WTC11 (cell line): ENCODE measurements around the gene MSLN. TPM values are rescaled to one million over a fixed set of nuclear protein-coding genes. Genes with fewer than 3 reads are reported as not detected.

ENCODE experiments used
- ATAC-seq: fragments of 200-7000 bp; cut with Tn5 transposase; 2 replicates; pipeline ENCODE4 v1.10.0; 2021; ENCODE audit warnings: mild to moderate bottlenecking, moderate library complexity
- CTCF ChIA-PET: fragments of 300-600 bp; sonication (Branson Sonifier 250); formaldehyde crosslinking; loops from one replicate; lab custom pipeline; 2021; ENCODE audit warnings: antibody characterized with exemption; lab: Charles Lee
- POLR2A ChIA-PET: fragments of 350-600 bp; sonication (Branson Sonifier 250); formaldehyde crosslinking; loops from one replicate; lab custom pipeline; 2021; ENCODE audit warnings: antibody characterized with exemption; lab: Charles Lee
- DNase-seq: peaks from one replicate; pipeline ENCODE4 v3.0.0; 2021; ENCODE audit warnings: low spot score
- H3K27ac Mint-ChIP-seq: 2 replicates; pipeline ENCODE4 v1.8.0; 2021; ENCODE audit warnings: mixed read lengths
- H3K27me3 Mint-ChIP-seq: 2 replicates; pipeline ENCODE4 v1.8.0; 2021; ENCODE audit warnings: low read depth, mild to moderate bottlenecking, moderate library complexity, mixed read lengths
- H3K36me3 Mint-ChIP-seq: 2 replicates; pipeline ENCODE4 v1.8.0; 2021; ENCODE audit warnings: mixed read lengths
- H3K4me1 Mint-ChIP-seq: 2 replicates; pipeline ENCODE4 v1.8.0; 2022; ENCODE audit warnings: mixed read lengths
- H3K4me3 Mint-ChIP-seq: 2 replicates; pipeline ENCODE4 v1.8.0; 2021; ENCODE audit warnings: mild to moderate bottlenecking, moderate library complexity, mixed read lengths
- H3K9me3 Mint-ChIP-seq: 2 replicates; pipeline ENCODE4 v1.8.0; 2021; ENCODE audit warnings: mixed read lengths
- ELF4 ChIP-seq: sonication (generic); formaldehyde crosslinking; IDR thresholded peaks from 2 replicates; pipeline ENCODE4 v1.8.1; 2022; ENCODE audit warnings: low read depth, mild to moderate bottlenecking, moderate library complexity, missing genetic modification reagents
- ESRRA ChIP-seq: sonication (generic); formaldehyde crosslinking; IDR thresholded peaks from 2 replicates; pipeline ENCODE4 v1.8.1; 2022; ENCODE audit warnings: mild to moderate bottlenecking, missing genetic modification reagents, borderline replicate concordance
- GRHL2 ChIP-seq: fragments of 250-450 bp; sonication (Bioruptor Pico); IDR thresholded peaks from 2 replicates; pipeline ENCODE4 v1.8.0; 2022; ENCODE audit warnings: mild to moderate bottlenecking, moderate library complexity; ENCODE audit not compliant: insufficient replicate concordance, severe bottlenecking
- GTF2I ChIP-seq: fragments of 250-450 bp; sonication (Bioruptor Pico); conservative IDR thresholded peaks from 2 replicates; pipeline ENCODE4 v1.4.0; 2021; ENCODE audit warnings: mild to moderate bottlenecking
- JAZF1 ChIP-seq: fragments of 250-450 bp; sonication (Bioruptor Pico); IDR thresholded peaks from 2 replicates; pipeline ENCODE4 v1.9.0; 2021; ENCODE audit warnings: moderate library complexity, mild to moderate bottlenecking, inconsistent platforms
- MYBL2 ChIP-seq: sonication (generic); formaldehyde crosslinking; IDR thresholded peaks from 2 replicates; pipeline ENCODE4 v1.8.1; 2023; ENCODE audit warnings: mild to moderate bottlenecking, moderate library complexity, missing genetic modification reagents
- NFE2L1 ChIP-seq: sonication (generic); formaldehyde crosslinking; IDR thresholded peaks from 2 replicates; pipeline ENCODE4 v1.8.1; 2023; ENCODE audit warnings: missing genetic modification reagents
- NFYB ChIP-seq: sonication (generic); formaldehyde crosslinking; conservative IDR thresholded peaks from 2 replicates; pipeline ENCODE4 v1.8.0; 2022; ENCODE audit warnings: low read depth, missing genetic modification reagents
- NR3C1 ChIP-seq: sonication (generic); formaldehyde crosslinking; conservative IDR thresholded peaks from 2 replicates; pipeline ENCODE4 v1.8.1; 2023; ENCODE audit warnings: low read depth, mild to moderate bottlenecking, missing genetic modification reagents
- RORB ChIP-seq: fragments of 250-450 bp; sonication (Bioruptor Pico); IDR thresholded peaks from 2 replicates; pipeline ENCODE4 v1.9.0; 2021; ENCODE audit warnings: mild to moderate bottlenecking
- TCF7 ChIP-seq: sonication (generic); formaldehyde crosslinking; IDR thresholded peaks from 2 replicates; pipeline ENCODE4 v1.8.0; 2022; ENCODE audit warnings: mild to moderate bottlenecking, low read depth, missing genetic modification reagents, moderate library complexity
- TEAD4 ChIP-seq: sonication (generic); formaldehyde crosslinking; IDR thresholded peaks from 2 replicates; pipeline ENCODE4 v1.8.0; 2022; ENCODE audit warnings: mild to moderate bottlenecking, missing genetic modification reagents
- ZBTB21 ChIP-seq: sonication (generic); formaldehyde crosslinking; IDR thresholded peaks from 2 replicates; pipeline ENCODE4 v1.8.1; 2023; ENCODE audit warnings: mild to moderate bottlenecking, missing genetic modification reagents, borderline replicate concordance
- ZNF121 ChIP-seq: sonication (generic); formaldehyde crosslinking; IDR thresholded peaks from 2 replicates; pipeline ENCODE4 v1.8.0; 2023; ENCODE audit warnings: missing genetic modification reagents
- total RNA-seq: library from RNA; stranded (reverse); gene quantifications from 3 replicates; pipeline ENCODE4 v1.2.3, GENCODE V29; 2021
- TF ChIP-seq, protein P1 (sequence below): sonication (generic); formaldehyde crosslinking; IDR thresholded peaks from 2 replicates; pipeline ENCODE4 v1.8.1; 2022; ENCODE audit warnings: missing genetic modification reagents, borderline replicate concordance
- TF ChIP-seq, protein P2 (sequence below): sonication (generic); formaldehyde crosslinking; conservative IDR thresholded peaks from 2 replicates; pipeline ENCODE4 v1.8.1; 2022; ENCODE audit warnings: mild to moderate bottlenecking, missing genetic modification reagents
- TF ChIP-seq, protein P3 (sequence below): fragments of 250-450 bp; sonication (Bioruptor Pico); IDR thresholded peaks from 2 replicates; pipeline ENCODE4 v2.1.2; 2022; ENCODE audit warnings: mild to moderate bottlenecking, moderate library complexity
- TF ChIP-seq, protein P4 (sequence below): sonication (generic); formaldehyde crosslinking; IDR thresholded peaks from 2 replicates; pipeline ENCODE4 v1.8.1; 2023; ENCODE audit warnings: mild to moderate bottlenecking, missing genetic modification reagents, borderline replicate concordance
- TF ChIP-seq, protein P5 (sequence below): sonication (generic); formaldehyde crosslinking; IDR thresholded peaks from 2 replicates; pipeline ENCODE4 v1.8.1; 2023; ENCODE audit warnings: mild to moderate bottlenecking, missing genetic modification reagents
- TF ChIP-seq, protein P6 (sequence below): sonication (generic); formaldehyde crosslinking; IDR thresholded peaks from 2 replicates; pipeline ENCODE4 v1.8.0; 2022; ENCODE audit warnings: mild to moderate bottlenecking, missing genetic modification reagents

MSLN gene
- total RNA-seq, 1 experiment from 2014 or later, result 0.20 TPM

DNA sequence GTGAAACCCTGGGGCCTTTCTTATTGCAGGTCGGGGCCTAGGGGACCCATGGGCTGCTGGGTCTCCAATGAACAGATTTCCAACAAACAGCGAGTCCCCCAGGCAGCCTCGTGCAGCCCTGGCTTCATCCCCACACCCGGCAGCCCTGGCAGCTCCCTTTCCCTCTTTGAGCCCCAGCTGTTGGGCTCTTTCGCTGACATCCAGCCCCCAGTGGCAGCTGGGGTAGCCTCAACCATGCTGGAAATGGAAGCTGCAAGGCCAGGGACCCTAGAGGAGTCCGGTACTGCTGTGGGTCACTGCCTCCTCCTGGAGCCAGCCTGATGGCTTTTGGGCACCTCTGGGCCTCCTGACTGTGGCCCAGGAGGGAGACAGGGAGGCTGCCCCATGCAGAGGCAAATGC is 21.7 kb downstream of the MSLN start (continued):
- TF ChIP-seq, protein P1, sequence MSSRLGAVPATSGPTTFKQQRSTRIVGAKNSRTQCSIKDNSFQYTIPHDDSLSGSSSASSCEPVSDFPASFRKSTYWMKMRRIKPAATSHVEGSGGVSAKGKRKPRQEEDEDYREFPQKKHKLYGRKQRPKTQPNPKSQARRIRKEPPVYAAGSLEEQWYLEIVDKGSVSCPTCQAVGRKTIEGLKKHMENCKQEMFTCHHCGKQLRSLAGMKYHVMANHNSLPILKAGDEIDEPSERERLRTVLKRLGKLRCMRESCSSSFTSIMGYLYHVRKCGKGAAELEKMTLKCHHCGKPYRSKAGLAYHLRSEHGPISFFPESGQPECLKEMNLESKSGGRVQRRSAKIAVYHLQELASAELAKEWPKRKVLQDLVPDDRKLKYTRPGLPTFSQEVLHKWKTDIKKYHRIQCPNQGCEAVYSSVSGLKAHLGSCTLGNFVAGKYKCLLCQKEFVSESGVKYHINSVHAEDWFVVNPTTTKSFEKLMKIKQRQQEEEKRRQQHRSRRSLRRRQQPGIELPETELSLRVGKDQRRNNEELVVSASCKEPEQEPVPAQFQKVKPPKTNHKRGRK (CRISPR knock-in tag), result no peak
- TF ChIP-seq ESRRA (CRISPR knock-in tag) (no peak), ZBTB21 (CRISPR knock-in tag) (no peak)

DNA sequence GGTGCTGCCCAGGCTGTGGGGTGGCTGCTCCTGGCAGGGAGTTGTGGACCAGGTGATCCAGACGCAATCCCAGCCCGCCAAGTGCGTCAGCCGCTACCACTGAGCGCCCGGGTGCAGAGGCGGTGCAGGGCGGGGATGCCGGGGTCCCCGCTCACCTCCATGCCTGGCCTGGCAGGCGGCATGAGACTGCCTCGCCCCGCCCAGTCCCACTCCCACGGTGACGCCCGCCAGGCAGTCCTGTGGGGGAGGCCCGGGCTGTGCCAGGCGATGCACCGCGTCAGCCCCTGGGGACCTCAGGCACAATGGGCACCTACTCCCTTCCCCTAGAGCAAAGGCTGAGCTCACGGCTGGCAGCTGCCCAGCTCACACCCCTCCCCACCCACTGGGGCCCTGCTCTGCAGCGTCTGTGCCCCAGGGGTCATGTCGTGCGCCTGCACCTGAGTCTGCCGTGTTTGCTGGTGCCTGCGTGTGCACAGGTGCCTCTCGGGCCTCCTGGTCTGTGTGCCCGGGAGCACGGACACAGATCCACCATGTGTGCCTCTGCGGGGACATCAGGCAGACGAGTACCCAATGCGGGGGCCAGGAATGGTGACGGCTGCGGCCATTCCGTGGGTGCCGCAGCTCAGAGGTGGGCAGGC is 22.4 kb downstream of the MSLN start:
- POLR2A ChIA-PET, result no interaction called here
- H3K4me3 Mint-ChIP-seq, result no peak overlapping the region
- H3K4me1 Mint-ChIP-seq, result no peaks in the 10 kb centered on the region
- TF ChIP-seq, protein P2, sequence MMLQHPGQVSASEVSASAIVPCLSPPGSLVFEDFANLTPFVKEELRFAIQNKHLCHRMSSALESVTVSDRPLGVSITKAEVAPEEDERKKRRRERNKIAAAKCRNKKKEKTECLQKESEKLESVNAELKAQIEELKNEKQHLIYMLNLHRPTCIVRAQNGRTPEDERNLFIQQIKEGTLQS (CRISPR knock-in tag), result 0 out of 2 replicates have a peak, but pooled peaks have one; percentile 37
- TF ChIP-seq TEAD4 (CRISPR knock-in tag), result no peak
- TF ChIP-seq ZNF121 (CRISPR knock-in tag), result no peak
- no peak for TF ChIP-seq NR3C1 (CRISPR knock-in tag)
- no peak for TF ChIP-seq NFE2L1 (CRISPR knock-in tag)
- TF ChIP-seq TCF7 (CRISPR knock-in tag), result no peak
- H3K27ac Mint-ChIP-seq, result no peak overlapping the region
- H3K9me3 Mint-ChIP-seq, result no peaks in the 10 kb centered on the region
- H3K36me3 Mint-ChIP-seq, result no peaks in the 10 kb centered on the region
- CTCF ChIA-PET, result interaction anchor here (0.6 to 3.0 kb wide), 9 partner anchors 18 to 1209 kb away, joined by 3 to 18 read pairs (median 4); partner anchors contain the start of genes CIAO3 and GNG13
- no peak for DNase-seq
- no peaks in the 10 kb centered on the region for H3K27me3 Mint-ChIP-seq
- ATAC-seq, result no peak

DNA sequence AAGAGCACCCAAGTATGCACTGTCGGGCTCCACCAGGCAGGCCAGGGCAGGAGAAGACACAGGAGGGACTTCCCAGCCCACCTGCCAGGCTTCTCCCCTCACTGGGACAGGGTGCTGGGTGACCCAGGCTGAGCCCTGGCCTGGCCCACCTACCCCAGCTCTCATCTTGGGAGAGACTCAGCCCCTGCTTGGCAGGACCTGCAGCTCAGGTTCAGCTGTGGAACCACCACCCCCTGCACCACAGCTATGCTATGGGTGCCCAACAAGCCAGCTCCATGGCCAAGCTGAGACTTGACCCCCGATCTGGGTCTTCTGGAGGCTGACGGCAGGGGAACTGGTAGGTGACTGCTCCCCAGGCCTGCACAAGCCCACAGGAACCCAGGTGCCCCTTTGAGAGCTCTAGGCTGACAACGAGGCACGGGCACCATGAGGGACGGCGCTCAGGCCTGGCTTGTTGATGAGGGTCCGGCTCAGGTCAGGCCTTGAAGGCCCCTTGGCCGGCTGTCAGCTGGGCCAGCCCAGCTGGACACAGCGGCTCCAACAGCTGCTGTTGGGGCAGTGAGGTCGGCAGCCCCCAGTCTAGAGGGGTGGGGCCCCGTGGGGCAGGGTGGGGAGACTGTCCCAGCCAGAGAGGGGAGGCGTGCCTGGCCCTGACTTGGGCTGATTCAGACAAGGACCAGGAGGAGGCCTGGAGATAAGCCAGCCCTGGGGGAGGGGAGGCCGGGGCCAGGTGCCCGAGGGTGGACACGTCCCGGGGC is 23.0 kb downstream of the MSLN start:
- ATAC-seq (no peak), DNase-seq (no peak)
- Mint-ChIP-seq H3K4me3 (no peak overlapping the region), H3K36me3 (no peaks in the 10 kb centered on the region), H3K27ac (no peak overlapping the region), H3K27me3 (no peaks in the 10 kb centered on the region), H3K9me3 (no peaks in the 10 kb centered on the region), H3K4me1 (no peaks in the 10 kb centered on the region)
- POLR2A ChIA-PET, result no interaction called here
- TF ChIP-seq NR3C1 (CRISPR knock-in tag), result no peak
- TF ChIP-seq, protein P3, sequence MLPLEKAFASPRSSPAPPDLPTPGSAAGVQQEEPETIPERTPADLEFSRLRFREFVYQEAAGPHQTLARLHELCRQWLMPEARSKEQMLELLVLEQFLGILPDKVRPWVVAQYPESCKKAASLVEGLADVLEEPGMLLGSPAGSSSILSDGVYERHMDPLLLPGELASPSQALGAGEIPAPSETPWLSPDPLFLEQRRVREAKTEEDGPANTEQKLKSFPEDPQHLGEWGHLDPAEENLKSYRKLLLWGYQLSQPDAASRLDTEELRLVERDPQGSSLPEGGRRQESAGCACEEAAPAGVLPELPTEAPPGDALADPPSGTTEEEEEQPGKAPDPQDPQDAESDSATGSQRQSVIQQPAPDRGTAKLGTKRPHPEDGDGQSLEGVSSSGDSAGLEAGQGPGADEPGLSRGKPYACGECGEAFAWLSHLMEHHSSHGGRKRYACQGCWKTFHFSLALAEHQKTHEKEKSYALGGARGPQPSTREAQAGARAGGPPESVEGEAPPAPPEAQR (CRISPR knock-in tag), result no peak
- TF ChIP-seq NFE2L1 (CRISPR knock-in tag), result no peak
- TF ChIP-seq, protein P4, sequence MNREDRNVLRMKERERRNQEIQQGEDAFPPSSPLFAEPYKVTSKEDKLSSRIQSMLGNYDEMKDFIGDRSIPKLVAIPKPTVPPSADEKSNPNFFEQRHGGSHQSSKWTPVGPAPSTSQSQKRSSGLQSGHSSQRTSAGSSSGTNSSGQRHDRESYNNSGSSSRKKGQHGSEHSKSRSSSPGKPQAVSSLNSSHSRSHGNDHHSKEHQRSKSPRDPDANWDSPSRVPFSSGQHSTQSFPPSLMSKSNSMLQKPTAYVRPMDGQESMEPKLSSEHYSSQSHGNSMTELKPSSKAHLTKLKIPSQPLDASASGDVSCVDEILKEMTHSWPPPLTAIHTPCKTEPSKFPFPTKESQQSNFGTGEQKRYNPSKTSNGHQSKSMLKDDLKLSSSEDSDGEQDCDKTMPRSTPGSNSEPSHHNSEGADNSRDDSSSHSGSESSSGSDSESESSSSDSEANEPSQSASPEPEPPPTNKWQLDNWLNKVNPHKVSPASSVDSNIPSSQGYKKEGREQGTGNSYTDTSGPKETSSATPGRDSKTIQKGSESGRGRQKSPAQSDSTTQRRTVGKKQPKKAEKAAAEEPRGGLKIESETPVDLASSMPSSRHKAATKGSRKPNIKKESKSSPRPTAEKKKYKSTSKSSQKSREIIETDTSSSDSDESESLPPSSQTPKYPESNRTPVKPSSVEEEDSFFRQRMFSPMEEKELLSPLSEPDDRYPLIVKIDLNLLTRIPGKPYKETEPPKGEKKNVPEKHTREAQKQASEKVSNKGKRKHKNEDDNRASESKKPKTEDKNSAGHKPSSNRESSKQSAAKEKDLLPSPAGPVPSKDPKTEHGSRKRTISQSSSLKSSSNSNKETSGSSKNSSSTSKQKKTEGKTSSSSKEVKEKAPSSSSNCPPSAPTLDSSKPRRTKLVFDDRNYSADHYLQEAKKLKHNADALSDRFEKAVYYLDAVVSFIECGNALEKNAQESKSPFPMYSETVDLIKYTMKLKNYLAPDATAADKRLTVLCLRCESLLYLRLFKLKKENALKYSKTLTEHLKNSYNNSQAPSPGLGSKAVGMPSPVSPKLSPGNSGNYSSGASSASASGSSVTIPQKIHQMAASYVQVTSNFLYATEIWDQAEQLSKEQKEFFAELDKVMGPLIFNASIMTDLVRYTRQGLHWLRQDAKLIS (CRISPR knock-in tag), result no peak
- no peak for TF ChIP-seq ELF4 (CRISPR knock-in tag)
- TF ChIP-seq RORB (CRISPR knock-in tag), result no peak
- TF ChIP-seq, protein P5, sequence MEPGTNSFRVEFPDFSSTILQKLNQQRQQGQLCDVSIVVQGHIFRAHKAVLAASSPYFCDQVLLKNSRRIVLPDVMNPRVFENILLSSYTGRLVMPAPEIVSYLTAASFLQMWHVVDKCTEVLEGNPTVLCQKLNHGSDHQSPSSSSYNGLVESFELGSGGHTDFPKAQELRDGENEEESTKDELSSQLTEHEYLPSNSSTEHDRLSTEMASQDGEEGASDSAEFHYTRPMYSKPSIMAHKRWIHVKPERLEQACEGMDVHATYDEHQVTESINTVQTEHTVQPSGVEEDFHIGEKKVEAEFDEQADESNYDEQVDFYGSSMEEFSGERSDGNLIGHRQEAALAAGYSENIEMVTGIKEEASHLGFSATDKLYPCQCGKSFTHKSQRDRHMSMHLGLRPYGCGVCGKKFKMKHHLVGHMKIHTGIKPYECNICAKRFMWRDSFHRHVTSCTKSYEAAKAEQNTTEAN (CRISPR knock-in tag), result no peak
- TF ChIP-seq MYBL2 (CRISPR knock-in tag), result no peak
- TF ChIP-seq, protein P6, sequence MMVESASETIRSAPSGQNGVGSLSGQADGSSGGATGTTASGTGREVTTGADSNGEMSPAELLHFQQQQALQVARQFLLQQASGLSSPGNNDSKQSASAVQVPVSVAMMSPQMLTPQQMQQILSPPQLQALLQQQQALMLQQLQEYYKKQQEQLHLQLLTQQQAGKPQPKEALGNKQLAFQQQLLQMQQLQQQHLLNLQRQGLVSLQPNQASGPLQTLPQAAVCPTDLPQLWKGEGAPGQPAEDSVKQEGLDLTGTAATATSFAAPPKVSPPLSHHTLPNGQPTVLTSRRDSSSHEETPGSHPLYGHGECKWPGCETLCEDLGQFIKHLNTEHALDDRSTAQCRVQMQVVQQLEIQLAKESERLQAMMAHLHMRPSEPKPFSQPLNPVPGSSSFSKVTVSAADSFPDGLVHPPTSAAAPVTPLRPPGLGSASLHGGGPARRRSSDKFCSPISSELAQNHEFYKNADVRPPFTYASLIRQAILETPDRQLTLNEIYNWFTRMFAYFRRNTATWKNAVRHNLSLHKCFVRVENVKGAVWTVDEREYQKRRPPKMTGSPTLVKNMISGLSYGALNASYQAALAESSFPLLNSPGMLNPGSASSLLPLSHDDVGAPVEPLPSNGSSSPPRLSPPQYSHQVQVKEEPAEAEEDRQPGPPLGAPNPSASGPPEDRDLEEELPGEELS (CRISPR knock-in tag), result no peak
- no peak for TF ChIP-seq JAZF1
- no peak for TF ChIP-seq NFYB
- TF ChIP-seq GTF2I (CRISPR knock-in tag), result no peak
- no peak for TF ChIP-seq GRHL2
- CTCF ChIA-PET, result interaction anchor here (0.6 to 3.1 kb wide), 10 partner anchors 17 to 1208 kb away, joined by 3 to 18 read pairs (median 4); partner anchors contain the start of genes CIAO3 and GNG13
